Activated CD4-positive, alpha-beta memory T cell treated with anti-CD3 and anti-CD28 coated beads, Interleukin-2, amount 10 ng/mL, durations not matched to agents 7 days and 5 days (primary cell): ENCODE data around the gene KCNJ1. TPM values are rescaled to one million over a fixed set of nuclear protein-coding genes. Genes with fewer than 3 reads are reported as not detected.

Source experiments
- CTCF ChIA-PET: fragments of 350-600 bp; sonication (Branson Sonifier 250); formaldehyde crosslinking; loops from one replicate; lab custom pipeline; 2021; ENCODE audit warnings: antibody characterized with exemption, inconsistent platforms; lab: Charles Lee
- POLR2A ChIA-PET: fragments of 350-600 bp; sonication (Branson Sonifier 250); formaldehyde crosslinking; loops from one replicate; lab custom pipeline; 2021; ENCODE audit warnings: antibody characterized with exemption; lab: Charles Lee
- DNase-seq: peaks from one replicate; pipeline ENCODE4 v3.0.0-alpha.2; 2020
- H3K27ac Mint-ChIP-seq: one replicate; pipeline ENCODE4 v1.8.0; 2021; ENCODE audit warnings: mild to moderate bottlenecking, mixed read lengths
- H3K27me3 Mint-ChIP-seq: one replicate; pipeline ENCODE4 v1.8.0; 2021; ENCODE audit warnings: mixed read lengths
- H3K36me3 Mint-ChIP-seq: one replicate; pipeline ENCODE4 v1.8.0; 2021; ENCODE audit warnings: low read depth, mixed read lengths
- H3K4me1 Mint-ChIP-seq: one replicate; pipeline ENCODE4 v1.8.0; 2021; ENCODE audit warnings: mixed read lengths
- H3K4me3 Mint-ChIP-seq: one replicate; pipeline ENCODE4 v1.8.0; 2021; ENCODE audit warnings: mild to moderate bottlenecking, mixed read lengths
- H3K9me3 Mint-ChIP-seq: one replicate; pipeline ENCODE4 v1.8.0; 2021; ENCODE audit warnings: mixed read lengths
- total RNA-seq, 2 experiments: library from RNA; stranded (reverse); gene quantifications; one replicate each; pipeline ENCODE4 v1.2.3, GENCODE V29; 2021

KCNJ1 gene
- total RNA-seq, 2 experiments from 2014 or later = not detected

DNA sequence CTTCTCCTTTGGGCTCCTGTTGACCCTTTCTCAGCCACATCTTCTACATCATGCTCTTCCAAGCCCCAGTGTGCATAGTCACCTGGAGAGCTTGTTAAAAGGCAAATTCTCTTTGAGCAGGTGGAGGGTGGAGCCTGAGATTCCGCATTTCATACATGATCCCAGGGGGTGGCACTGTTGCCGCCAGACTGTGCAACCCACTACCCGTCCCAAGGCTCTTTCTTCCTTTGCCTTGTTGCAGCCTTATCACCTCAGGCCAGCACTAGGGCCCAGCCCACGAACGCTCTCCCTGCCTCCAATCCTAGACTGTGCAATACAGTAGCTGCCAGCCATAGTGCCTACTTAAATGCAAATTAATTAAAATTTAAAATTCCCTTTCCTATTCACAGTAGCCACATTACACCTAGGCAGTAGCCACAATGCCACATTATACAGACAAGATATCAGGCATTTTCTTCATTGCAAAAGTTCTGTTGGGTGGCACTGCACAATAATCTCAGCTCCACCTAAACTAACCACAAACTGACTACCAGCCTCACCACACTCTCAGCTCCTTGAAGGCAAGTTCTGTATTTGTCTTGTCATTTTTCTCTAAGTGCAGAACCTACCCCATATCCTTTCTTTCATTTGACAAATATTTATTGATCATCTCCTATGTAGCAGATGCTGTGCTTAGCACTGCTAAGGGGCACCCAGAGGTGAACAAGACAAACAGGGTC, 19.5 kb upstream of the KCNJ1 start:
- Mint-ChIP-seq H3K4me1 (peaks cover 11% of the 10 kb centered on the region), H3K9me3 (no peaks in the 10 kb centered on the region), H3K27ac (no peak overlapping the region), H3K36me3 (no peaks in the 10 kb centered on the region), H3K27me3 (peaks cover 71% of the 10 kb centered on the region), H3K4me3 (no peak overlapping the region)
- ChIA-PET CTCF (interaction anchor here (0.6 to 7.7 kb wide), 11 partner anchors 15 to 742 kb away, joined by 3 to 164 read pairs (median 3); partner anchors contain the start of gene KCNJ1), POLR2A (interaction anchor here (1.1 kb wide), 1 partner anchor 42 kb away, joined by 3 read pairs; no protein-coding TSS in a partner anchor)
- no peak for DNase-seq

DNA sequence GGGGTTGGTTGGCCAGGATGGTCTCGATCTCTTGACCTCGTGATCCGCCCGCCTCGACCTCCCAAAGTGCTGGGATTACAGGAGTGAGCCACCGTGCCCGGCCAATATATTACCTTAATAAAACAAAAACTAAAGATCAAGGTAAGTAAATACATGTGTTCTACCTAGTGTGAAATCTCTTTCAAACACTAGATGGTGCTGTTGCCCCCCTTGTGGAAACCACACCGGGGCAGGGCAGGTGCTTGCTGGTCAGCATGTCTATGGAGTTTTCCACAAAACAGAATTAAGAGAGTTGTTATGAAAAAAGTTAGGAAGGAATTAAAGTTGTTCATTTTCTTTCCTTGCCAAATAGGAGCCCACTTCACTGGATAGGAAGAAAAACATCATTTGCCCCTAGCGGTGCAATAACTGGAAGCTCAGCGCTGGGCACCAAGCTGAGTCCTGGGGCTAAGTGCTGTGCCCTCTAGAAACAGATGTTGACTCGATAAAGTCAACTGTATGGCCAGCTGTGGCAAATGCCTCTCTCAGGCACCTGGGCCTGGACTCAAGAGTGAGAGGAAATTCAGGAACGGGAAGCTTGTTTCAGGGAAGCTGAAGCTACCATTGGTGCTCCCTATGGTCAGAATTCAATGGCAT, 17.7 kb upstream of the KCNJ1 start:
- ChIA-PET CTCF (interaction anchor here (0.6 to 7.7 kb wide), 28 partner anchors 8 to 873 kb away, joined by 3 to 164 read pairs (median 4); partner anchors contain the start of gene KCNJ1), POLR2A (interaction anchor here (1.0 to 1.8 kb wide), 2 partner anchors 63 to 72 kb away, joined by 3 to 10 read pairs; no protein-coding TSS in a partner anchor)
- H3K4me3 Mint-ChIP-seq = no peak overlapping the region

DNA sequence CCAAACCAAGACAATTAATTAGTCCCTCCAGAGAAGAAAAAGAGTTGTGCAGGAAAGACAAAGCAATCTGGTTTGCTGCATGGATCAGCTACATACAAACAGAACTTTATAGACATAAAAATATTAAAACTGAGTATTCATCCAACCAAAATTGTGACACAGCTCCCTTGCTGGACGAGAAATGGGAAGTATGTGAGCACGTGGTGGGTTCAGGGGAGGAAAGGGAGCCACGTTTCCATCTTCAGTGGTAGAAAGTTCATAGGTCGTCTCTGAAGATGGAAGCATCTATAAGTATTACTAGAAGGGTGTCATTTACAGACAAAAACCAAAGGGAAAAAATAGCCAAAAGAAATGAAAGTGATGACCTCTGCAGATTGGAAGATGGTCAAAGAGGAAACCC, 17.0 kb upstream of the KCNJ1 start:
- ChIA-PET POLR2A (interaction anchor here (1.8 kb wide), 1 partner anchor 72 kb away, joined by 10 read pairs; no protein-coding TSS in a partner anchor), CTCF (interaction anchor here (1.1 to 7.7 kb wide), 7 partner anchors 9 to 78 kb away, joined by 3 to 164 read pairs (median 9); no protein-coding TSS in a partner anchor)
- peaks cover 9% of the 10 kb centered on the region for H3K4me1 Mint-ChIP-seq
- H3K4me3 Mint-ChIP-seq = no peak overlapping the region
- peaks cover 50% of the 10 kb centered on the region for H3K27me3 Mint-ChIP-seq
- no peaks in the 10 kb centered on the region for H3K9me3 Mint-ChIP-seq
- H3K36me3 Mint-ChIP-seq = no peaks in the 10 kb centered on the region
- DNase-seq = no peak
- H3K27ac Mint-ChIP-seq = no peak overlapping the region

More for the DNA sequence above, 17.7 kb upstream of the KCNJ1 start:
- Mint-ChIP-seq H3K9me3 (no peaks in the 10 kb centered on the region), H3K36me3 (no peaks in the 10 kb centered on the region), H3K27ac (no peak overlapping the region), H3K4me1 (peaks cover 9% of the 10 kb centered on the region), H3K27me3 (peaks cover 58% of the 10 kb centered on the region)
- peak; percentile 63 for DNase-seq

DNA sequence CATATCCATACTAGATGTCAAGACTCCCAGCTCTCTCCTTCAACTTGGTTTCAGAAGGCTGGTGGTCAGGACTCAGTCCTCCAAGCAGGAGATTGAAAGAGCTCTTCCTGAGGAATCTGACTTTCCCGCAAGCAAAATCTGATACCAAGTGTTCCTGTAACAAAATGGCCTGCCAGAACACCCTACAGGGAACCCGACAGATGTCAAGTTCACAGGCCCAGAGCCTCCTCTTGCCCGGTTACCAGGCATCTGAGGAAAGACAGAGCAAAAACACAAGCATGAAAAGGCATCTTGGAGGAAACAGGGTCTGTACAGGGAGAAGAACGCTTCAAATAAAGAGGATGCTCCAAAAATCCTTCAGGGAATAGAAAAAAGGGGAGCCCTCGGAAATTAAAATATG, 15.4 kb upstream of the KCNJ1 start:
- no peaks in the 10 kb centered on the region for H3K36me3 Mint-ChIP-seq
- POLR2A ChIA-PET = no interaction called here
- CTCF ChIA-PET = interaction anchor here (1.1 to 2.0 kb wide), 2 partner anchors 25 to 74 kb away, joined by 3 to 13 read pairs; no protein-coding TSS in a partner anchor

DNA sequence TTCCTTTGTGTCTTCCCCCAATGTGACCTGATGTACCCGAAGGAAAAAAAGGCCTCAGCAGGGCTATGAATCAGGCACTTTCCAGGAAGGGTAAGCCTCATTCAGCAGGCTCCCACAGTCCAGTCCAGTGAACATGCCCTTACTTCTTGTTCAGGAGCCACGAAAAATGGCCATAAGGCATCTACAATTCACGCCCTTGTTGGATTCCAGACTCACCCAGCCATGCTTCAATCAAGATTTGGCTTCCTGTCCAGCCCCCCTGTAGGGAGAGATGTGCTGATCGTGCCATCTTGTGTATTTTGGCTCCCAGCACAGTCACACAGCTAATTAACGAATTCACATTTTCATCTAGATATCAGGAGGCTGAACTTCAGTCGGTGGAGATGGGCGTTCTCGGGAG, 14.1 kb upstream of the KCNJ1 start:
- Mint-ChIP-seq H3K4me3 (no peak overlapping the region), H3K27me3 (peaks cover 29% of the 10 kb centered on the region), H3K9me3 (no peaks in the 10 kb centered on the region), H3K36me3 (no peaks in the 10 kb centered on the region), H3K4me1 (no peaks in the 10 kb centered on the region), H3K27ac (no peak overlapping the region)
- CTCF ChIA-PET = interaction anchor here (0.8 to 2.0 kb wide), 6 partner anchors 12 to 711 kb away, joined by 3 to 13 read pairs (median 4); no protein-coding TSS in a partner anchor
- POLR2A ChIA-PET = interaction anchor here (1.0 kb wide), 1 partner anchor 11 kb away, joined by 3 read pairs; no protein-coding TSS in a partner anchor
- DNase-seq = no peak

More for the DNA sequence above, 15.4 kb upstream of the KCNJ1 start:
- DNase-seq = no peak
- no peak overlapping the region for H3K27ac Mint-ChIP-seq
- no peaks in the 10 kb centered on the region for H3K9me3 Mint-ChIP-seq
- H3K4me1 Mint-ChIP-seq = peaks cover 9% of the 10 kb centered on the region
- H3K4me3 Mint-ChIP-seq = no peak overlapping the region
- peaks cover 38% of the 10 kb centered on the region for H3K27me3 Mint-ChIP-seq

DNA sequence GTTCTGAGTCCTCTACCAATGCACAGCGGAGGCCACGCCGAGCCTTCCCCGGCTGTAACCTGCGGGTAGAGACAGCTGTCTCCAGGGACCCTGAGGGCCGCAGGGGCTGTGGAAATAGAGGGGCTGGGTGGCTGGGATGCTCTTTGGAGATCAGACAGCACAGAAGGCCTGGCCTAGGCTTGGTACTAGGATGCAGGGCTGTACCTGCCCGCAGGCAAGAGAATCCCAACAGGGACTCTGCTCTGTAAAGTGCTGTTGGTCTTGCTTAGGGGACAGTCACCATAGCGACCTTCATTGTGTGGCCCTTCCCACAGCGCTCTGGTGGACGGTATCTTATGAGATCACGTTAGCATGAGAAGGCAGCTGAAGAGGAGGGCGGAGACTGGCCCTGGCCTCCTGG, 12.7 kb upstream of the KCNJ1 start:
- ChIA-PET CTCF (no interaction called here), POLR2A (no interaction called here)
- no peaks in the 10 kb centered on the region for H3K4me1 Mint-ChIP-seq
- H3K9me3 Mint-ChIP-seq = no peaks in the 10 kb centered on the region
- H3K4me3 Mint-ChIP-seq = no peak overlapping the region
- H3K27ac Mint-ChIP-seq = no peak overlapping the region
- H3K36me3 Mint-ChIP-seq = no peaks in the 10 kb centered on the region
- peaks cover 25% of the 10 kb centered on the region for H3K27me3 Mint-ChIP-seq
- no peak for DNase-seq

DNA sequence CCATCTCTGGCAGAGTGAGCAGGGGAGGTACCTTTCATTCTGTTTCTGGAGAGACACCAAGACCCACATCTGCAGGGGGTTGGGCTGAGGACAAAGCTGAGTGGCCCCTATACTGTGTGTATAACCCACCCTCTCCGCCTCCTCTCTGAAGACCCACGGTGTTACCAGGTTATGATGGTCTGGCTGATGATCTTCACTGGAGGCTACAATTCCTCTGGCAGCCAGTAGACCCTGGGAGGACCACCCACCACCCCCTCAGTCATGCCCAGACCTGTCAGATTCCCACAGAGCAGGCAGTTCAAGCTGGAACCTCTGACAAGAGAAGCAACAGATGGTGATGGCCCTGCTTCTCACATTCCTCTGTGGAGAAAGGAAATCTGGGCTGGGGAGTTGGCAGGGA, 11.4 kb upstream of the KCNJ1 start:
- no peak overlapping the region for H3K27ac Mint-ChIP-seq
- peaks cover 25% of the 10 kb centered on the region for H3K27me3 Mint-ChIP-seq
- H3K4me1 Mint-ChIP-seq = no peaks in the 10 kb centered on the region
- H3K4me3 Mint-ChIP-seq = no peak overlapping the region
- POLR2A ChIA-PET = no interaction called here
- no peaks in the 10 kb centered on the region for H3K9me3 Mint-ChIP-seq
- no peak for DNase-seq
- CTCF ChIA-PET = no interaction called here
- no peaks in the 10 kb centered on the region for H3K36me3 Mint-ChIP-seq

DNA sequence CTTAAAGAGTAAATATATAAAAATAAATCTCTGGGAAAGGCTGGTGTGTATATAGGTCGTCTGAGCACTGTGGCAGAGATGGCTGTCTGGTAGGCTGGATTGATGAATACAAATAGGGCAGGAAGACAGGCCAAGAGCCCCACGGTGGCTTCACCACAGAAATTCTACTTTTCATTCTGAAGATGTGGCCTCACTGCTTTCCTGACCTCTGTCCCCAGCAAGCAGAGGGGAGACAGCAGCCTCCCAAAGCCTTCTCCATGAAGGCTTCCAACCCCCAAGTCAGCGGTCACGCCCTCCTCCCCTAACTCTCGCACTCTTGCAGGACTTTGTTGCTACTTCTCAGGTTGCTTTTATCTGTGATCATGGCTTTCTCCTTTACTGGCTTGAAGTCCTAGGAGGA, 10.6 kb upstream of the KCNJ1 start:
- H3K4me3 Mint-ChIP-seq = no peak overlapping the region
- ChIA-PET POLR2A (no interaction called here), CTCF (no interaction called here)
- H3K4me1 Mint-ChIP-seq = no peaks in the 10 kb centered on the region
- DNase-seq = no peak
- H3K27me3 Mint-ChIP-seq = peaks cover 22% of the 10 kb centered on the region
- no peaks in the 10 kb centered on the region for H3K36me3 Mint-ChIP-seq
- H3K9me3 Mint-ChIP-seq = no peaks in the 10 kb centered on the region
- H3K27ac Mint-ChIP-seq = no peak overlapping the region

DNA sequence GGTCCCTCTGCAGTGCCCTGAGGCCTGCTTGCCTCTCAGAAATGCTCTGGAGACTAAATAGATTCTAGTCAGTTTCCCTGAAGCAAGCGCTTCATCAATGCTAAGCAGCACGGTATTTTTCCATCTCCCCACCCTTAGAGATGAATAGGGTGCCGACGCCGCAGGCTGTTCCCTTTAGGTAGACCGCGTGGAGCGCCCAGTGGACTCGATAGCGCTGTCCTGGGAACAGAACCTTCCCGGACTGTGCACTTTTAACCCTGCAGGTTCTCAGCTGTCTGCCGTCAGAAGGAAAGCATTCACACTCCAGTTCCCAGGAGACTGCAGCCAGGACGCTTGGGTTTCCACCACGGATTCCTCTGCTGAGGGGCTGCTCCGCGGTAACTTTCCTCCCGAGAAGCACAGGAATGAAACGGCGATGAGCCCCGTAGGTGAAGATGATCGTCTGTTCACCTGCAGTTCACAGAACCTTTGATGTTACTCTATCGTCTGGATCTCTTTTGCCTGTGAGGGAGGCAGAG, 9.1 kb upstream of the KCNJ1 start:
- Mint-ChIP-seq H3K4me1 (no peaks in the 10 kb centered on the region), H3K27ac (no peak overlapping the region), H3K9me3 (no peaks in the 10 kb centered on the region), H3K27me3 (peaks cover 14% of the 10 kb centered on the region), H3K4me3 (no peak overlapping the region), H3K36me3 (no peaks in the 10 kb centered on the region)
- CTCF ChIA-PET = no interaction called here
- DNase-seq = no peak
- POLR2A ChIA-PET = no interaction called here

DNA sequence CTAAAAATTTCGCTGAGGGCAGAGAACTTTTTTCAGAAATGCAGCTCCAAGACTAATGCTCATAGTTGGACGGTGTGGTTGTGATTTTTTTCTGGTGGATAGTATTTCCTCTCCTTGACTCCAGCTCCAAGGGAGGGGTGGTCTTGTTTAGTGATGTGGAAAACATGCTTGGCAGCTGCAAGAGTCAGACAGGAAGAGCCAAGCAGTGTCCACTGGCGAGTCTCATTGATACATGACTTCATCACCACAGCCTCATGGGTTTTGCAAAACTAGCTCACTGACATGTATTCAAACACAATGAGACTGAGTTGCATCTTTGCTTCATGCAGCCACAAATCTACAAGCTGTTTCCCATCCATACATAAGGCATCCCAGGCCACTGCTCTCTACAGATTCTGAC, 7.3 kb upstream of the KCNJ1 start:
- H3K36me3 Mint-ChIP-seq = no peaks in the 10 kb centered on the region
- H3K27me3 Mint-ChIP-seq = peaks cover 14% of the 10 kb centered on the region
- no peak overlapping the region for H3K4me3 Mint-ChIP-seq
- H3K4me1 Mint-ChIP-seq = no peaks in the 10 kb centered on the region
- DNase-seq = no peak
- POLR2A ChIA-PET = no interaction called here
- CTCF ChIA-PET = interaction anchor here (1.0 to 2.0 kb wide), 2 partner anchors 10 to 717 kb away, joined by 4 to 9 read pairs; no protein-coding TSS in a partner anchor
- H3K9me3 Mint-ChIP-seq = no peaks in the 10 kb centered on the region
- no peak overlapping the region for H3K27ac Mint-ChIP-seq

DNA sequence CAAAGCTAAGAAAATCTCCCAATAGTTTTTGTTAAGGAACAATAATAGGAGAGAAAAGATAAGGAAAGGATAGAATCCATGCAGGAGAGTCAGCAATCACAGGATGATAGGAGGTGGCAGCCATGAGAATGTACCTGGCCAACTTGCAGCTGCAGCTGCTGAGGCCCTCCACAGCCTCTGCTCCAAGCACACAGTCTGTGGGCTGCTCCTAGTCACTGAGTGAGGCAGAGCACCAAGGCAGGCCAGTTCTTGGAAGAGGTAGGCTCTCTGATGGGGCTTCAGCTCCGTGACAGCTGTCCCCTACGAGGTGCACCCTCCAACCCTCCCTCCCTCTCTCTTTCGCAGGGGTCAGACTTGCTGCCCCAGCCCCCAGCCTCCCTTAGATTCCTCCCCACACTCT, 5.5 kb upstream of the KCNJ1 start:
- CTCF ChIA-PET = interaction anchor here (0.7 to 1.3 kb wide), 2 partner anchors 11 to 13 kb away, joined by 3 to 4 read pairs; no protein-coding TSS in a partner anchor
- no peaks in the 10 kb centered on the region for H3K36me3 Mint-ChIP-seq

DNA sequence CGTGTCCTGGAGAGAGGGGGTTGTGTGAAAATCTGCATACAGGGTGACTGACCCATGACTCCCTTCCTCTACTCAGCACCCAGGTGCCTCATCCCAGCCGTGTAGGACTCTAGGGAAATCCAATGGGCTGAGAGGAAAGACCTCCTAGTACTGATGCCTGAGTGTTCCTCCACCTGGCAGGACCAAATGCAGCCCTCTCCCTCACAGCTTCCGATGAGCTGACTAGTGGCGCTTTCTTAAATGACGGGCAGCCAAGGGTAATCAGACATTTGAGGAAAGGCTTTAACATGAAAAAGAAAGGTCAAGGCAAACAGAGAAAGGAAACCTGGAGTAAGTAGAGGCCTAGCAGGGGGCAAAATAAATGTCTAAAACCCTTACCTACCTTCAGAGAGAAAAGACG, 5.0 kb upstream of the KCNJ1 start:
- ChIA-PET CTCF (interaction anchor here (1.3 kb wide), 1 partner anchor 13 kb away, joined by 3 read pairs; no protein-coding TSS in a partner anchor), POLR2A (no interaction called here)
- no peaks in the 10 kb centered on the region for H3K9me3 Mint-ChIP-seq
- H3K27me3 Mint-ChIP-seq = peaks cover 14% of the 10 kb centered on the region
- no peaks in the 10 kb centered on the region for H3K36me3 Mint-ChIP-seq
- no peak overlapping the region for H3K4me3 Mint-ChIP-seq
- H3K4me1 Mint-ChIP-seq = no peaks in the 10 kb centered on the region
- DNase-seq = no peak
- no peak overlapping the region for H3K27ac Mint-ChIP-seq

More for the DNA sequence above, 5.5 kb upstream of the KCNJ1 start:
- no peak overlapping the region for H3K27ac Mint-ChIP-seq
- DNase-seq = no peak
- no peaks in the 10 kb centered on the region for H3K9me3 Mint-ChIP-seq
- no peak overlapping the region for H3K4me3 Mint-ChIP-seq
- POLR2A ChIA-PET = no interaction called here
- H3K27me3 Mint-ChIP-seq = peaks cover 14% of the 10 kb centered on the region
- no peaks in the 10 kb centered on the region for H3K4me1 Mint-ChIP-seq

DNA sequence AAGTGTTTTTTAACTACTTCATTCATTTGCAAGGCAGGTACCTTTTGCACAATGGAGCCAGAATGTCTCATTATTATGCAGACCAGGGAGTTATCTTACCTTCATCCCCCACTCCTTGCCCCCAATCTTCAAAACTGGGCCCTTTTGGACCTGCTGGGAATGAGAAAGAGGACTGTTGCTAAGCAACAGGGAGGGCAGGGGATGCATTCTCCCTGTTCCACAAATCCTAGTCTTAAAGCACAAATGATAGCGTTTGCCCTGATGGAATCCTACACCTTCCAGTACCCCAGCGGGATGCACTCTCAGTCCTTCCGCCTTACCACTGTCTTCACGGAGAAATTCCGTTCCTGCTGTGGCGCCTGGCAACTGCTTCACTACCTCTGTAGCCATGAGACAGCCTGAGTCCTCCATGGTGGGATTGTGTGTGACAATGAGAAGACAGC, 4.1 kb upstream of the KCNJ1 start:
- POLR2A ChIA-PET = no interaction called here

More for the DNA sequence above, 4.1 kb upstream of the KCNJ1 start:
- no peaks in the 10 kb centered on the region for H3K9me3 Mint-ChIP-seq
- no peaks in the 10 kb centered on the region for H3K4me1 Mint-ChIP-seq
- DNase-seq = no peak
- no peak overlapping the region for H3K4me3 Mint-ChIP-seq
- CTCF ChIA-PET = no interaction called here
- no peaks in the 10 kb centered on the region for H3K36me3 Mint-ChIP-seq
- peaks cover 16% of the 10 kb centered on the region for H3K27me3 Mint-ChIP-seq
- H3K27ac Mint-ChIP-seq = no peak overlapping the region
